Measurements from ENCODE around the gene SLC13A5.

DNA sequence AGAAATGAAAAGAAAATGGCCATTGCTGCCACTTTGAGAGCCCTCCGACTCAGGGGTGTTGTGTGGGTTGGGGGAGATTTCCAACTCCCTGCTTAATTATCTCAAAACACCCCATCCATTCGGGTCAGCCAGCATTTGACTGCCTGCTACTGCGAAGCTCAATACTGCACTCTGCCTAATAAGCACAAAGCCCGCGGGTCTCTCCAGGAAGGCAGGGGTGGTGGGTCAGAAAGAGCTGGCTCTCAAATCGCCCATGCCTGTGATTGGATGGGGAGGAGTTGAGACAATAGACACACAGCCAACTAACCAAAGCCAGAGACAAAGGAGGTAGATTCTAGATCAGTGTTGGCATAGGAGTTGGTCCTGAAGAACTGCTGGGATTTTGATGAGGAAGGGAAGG is 40.4 kb upstream of the SLC13A5 start:
- TF ChIP-seq, protein P1, sequence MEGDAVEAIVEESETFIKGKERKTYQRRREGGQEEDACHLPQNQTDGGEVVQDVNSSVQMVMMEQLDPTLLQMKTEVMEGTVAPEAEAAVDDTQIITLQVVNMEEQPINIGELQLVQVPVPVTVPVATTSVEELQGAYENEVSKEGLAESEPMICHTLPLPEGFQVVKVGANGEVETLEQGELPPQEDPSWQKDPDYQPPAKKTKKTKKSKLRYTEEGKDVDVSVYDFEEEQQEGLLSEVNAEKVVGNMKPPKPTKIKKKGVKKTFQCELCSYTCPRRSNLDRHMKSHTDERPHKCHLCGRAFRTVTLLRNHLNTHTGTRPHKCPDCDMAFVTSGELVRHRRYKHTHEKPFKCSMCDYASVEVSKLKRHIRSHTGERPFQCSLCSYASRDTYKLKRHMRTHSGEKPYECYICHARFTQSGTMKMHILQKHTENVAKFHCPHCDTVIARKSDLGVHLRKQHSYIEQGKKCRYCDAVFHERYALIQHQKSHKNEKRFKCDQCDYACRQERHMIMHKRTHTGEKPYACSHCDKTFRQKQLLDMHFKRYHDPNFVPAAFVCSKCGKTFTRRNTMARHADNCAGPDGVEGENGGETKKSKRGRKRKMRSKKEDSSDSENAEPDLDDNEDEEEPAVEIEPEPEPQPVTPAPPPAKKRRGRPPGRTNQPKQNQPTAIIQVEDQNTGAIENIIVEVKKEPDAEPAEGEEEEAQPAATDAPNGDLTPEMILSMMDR (IDR thresholded peaks at IDR 0.05), result no peak
- no peak for TF ChIP-seq POLR2A (IDR thresholded peaks at IDR 0.05; ENCODE audit: low read depth)

Data from esophagus muscularis mucosa (tissue), 3 donors.